HG03175 (cell line): ENCODE measurements around the gene ZBTB40.

Experiments used
- ATAC-seq: cut with Tn5 transposase; IDR thresholded peaks from one replicate; pipeline ENCODE4 v1.9.1; 2021; ENCODE audit warnings: mild to moderate bottlenecking, moderate library complexity; ENCODE audit not compliant: unreplicated experiment

ZBTB40 gene

GRCh38 chr1:22431965-22432364 lies 19.7 kb upstream of the ZBTB40 start:
- ATAC-seq = no peak

GRCh38 chr1:22434717-22435116 lies 16.9 kb upstream of the ZBTB40 start:
- no peak for ATAC-seq

- ATAC-seq = no peak
Measured at GRCh38 chr1:22436948-22437347, 14.7 kb upstream of the ZBTB40 start.

DNA sequence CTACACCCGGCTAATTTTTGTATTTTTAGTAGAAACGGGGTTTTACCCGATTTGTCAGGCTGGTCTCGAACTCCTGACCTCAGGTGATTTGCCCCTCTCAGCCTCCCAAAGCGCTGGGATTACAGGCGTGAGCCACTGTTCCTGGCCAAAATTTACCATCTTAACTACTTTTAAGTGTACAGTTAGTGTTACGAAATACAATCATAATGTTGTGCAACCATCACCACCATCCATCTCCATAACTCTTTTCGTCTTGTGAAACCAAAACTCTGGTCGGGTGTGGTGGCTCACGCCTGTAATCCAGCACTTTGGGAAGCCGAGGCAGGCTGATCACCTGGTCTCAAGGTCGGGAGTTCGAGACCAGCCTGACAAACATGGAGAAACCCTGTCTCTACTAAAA lies 14.1 kb upstream of the ZBTB40 start:
- no peak for ATAC-seq

DNA sequence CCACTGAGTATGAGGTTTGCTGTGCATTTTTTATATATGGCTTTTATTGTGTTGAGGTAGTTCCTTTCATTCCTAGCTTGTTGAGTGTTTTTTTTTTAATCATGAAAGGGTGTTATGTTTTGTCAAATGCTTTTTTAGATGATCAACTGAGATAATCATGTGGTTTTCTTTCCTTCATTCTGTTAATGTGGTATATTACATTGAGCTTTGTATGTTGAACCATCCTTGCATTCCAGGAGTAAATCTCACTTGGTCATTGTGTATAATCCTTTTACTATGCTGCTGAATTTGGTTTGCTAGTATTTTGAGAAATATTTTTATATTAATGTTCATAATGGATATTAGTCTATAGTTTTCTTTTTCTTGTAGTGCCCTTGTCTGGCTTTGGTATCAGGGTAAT lies 11.1 kb upstream of the ZBTB40 start:
- ATAC-seq = no peak

DNA sequence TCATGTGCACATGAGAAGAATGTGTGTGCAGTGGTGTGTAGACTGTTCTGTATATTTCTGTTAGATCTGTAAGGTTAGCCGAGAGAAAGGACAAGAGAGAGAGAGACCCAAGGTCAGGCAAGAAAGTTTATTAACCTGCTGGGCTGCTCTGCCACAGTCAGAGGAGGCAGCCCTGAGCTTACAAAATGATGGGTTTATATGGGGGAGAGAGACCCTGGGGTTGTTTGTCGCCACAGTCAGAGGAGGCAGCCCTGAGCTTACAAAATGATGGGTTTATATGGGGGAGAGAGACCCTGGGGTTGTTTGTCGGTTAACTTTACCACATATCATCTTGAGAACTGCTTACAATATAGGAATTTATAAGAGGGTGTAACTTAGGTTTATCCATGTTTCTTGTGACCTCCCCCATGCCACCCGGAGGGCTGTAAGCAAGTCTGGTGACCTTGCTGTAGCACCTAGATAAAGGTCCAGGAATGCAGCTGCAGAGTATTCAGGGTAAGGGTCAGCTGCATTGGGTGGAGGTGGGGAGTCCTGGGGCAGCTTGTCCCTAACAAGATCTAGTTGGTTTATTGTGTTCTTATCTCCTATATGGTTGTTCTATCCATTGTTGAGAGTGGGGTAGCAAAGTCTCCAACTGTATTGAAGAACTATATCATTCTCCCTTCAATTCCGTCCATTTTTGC lies 9.3 kb upstream of the ZBTB40 start:
- no peak for ATAC-seq

- ATAC-seq = no peak
Measured at GRCh38 chr1:22443332-22443731, 8.3 kb upstream of the ZBTB40 start.

DNA sequence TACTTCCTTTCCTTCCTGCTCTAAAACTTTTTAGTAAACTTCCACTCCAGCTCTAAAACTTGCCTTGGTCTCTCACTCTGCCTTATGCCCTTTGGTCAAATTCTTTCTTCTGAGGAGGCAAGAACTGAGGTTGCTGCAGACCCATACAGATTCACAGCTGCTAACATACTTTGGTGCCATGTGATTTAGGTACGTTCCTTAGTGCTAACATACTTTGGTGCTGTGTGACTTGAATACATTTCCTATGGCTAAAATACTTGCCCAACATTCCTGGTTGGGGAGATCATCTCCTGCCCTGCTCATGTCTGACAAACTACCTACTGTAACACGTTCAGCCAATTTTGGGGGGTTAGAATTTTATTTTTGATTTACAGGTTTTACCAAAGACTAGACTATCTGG lies 6.8 kb upstream of the ZBTB40 start:
- ATAC-seq = no peak

DNA sequence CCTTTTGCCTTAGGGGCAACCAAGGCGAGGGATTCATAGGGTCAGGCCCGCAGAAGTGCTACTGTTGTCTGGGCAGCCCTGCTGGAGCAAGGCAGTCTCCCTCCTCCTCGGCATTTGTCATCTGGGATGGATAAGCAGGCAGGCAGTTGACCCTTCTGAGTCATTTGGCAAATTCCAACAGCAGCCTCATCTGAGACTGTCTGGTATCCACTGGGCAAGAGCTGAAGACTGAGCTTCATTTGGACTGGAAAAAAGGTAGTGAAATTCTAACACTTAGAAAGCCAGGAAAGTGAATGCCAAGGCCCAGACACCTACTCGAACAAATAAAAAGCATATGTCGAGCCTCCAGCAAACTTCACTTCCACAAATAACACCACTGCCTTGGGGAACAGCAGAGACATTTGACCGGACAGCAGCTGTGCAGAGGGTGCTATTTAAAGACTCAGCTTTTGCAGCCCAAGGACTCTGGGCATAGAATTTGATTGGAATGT lies 4.0 kb upstream of the ZBTB40 start:
- no peak for ATAC-seq

DNA sequence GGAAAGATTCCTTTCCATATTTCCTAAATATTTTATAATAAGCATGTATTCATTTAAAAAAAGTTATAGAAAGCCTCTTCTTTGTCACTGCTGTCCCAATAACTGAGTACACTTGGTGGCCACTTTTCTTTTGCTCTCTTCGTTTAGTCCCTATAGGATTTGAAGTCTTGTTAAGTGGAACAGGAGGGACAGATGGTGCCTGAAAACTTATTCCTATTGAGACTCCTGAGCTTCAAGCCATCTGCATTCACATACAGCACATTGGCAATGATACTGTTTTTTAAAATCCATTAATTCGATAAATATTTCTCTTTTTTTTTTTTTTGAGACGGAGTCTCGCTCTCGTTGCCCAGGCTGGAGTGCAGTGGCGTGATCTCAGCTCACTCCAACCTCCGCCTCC lies 2.0 kb upstream of the ZBTB40 start:
- no peak for ATAC-seq

DNA sequence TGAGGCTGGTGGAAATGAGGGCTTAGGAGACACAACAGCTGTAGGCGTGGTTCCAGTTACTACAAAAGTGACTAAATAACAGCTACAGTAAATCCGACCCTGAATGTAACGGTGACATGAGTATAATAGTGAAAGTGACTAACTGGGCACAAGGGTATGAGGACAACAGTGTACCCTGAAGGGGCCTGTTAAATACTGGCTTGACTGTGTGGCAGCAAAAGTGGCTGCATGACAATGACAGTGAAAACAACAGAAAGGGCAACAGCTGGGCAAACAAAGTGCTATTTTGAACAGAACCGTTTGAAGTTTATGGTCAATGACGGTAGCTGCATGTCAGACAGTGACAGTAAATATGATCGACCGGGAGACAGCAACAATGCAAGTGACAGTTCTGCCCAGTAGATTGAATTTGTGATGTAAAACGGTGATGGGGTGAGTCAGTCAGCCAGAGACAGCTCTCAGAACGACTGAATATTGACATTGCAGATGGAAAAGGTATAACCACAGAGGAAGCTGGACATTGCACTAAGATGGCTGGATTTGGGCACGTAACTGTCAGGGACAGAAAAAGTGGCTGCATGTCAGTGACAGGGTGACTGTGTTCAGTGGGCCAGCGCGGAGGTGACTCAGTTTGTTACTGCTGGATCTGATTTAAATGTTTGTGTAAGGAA lies 1.2 kb upstream of the ZBTB40 start:
- no peak for ATAC-seq

GRCh38 chr1:22452481-22452957 lies 868 bp downstream of the ZBTB40 start:
- peak; percentile 5 for ATAC-seq

DNA sequence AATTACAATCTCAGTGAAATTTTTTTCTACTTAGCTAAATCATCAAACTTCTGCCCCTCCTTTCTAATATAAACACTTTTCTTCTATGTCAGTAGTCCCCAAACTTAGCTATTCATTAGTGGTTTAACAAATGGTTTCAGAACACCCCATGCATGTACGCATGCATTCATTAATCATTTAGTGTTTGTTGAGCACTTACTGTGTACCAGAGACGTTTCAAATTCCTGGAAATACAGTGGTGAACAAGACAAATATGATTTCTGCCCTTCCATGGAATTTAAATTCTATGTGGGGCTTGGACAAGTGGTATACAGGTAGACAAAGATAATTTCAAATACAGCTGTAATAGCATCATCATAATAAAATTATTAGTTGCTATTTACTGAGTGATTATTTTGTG lies 1.5 kb downstream of the ZBTB40 start:
- ATAC-seq = no peak

- no peak for ATAC-seq
Measured at GRCh38 chr1:22454476-22455056, 2.9 kb downstream of the ZBTB40 start.

- no peak for ATAC-seq
Measured at GRCh38 chr1:22457345-22457744, 5.7 kb downstream of the ZBTB40 start.

- ATAC-seq = no peak
Measured at GRCh38 chr1:22457836-22458235, 6.2 kb downstream of the ZBTB40 start.

- no peak for ATAC-seq
Measured at GRCh38 chr1:22461100-22461499, 9.4 kb downstream of the ZBTB40 start.

- no peak for ATAC-seq
Measured at GRCh38 chr1:22461678-22462527, 10.3 kb downstream of the ZBTB40 start.

GRCh38 chr1:22462928-22463327 lies 11.3 kb downstream of the ZBTB40 start:
- no peak for ATAC-seq

DNA sequence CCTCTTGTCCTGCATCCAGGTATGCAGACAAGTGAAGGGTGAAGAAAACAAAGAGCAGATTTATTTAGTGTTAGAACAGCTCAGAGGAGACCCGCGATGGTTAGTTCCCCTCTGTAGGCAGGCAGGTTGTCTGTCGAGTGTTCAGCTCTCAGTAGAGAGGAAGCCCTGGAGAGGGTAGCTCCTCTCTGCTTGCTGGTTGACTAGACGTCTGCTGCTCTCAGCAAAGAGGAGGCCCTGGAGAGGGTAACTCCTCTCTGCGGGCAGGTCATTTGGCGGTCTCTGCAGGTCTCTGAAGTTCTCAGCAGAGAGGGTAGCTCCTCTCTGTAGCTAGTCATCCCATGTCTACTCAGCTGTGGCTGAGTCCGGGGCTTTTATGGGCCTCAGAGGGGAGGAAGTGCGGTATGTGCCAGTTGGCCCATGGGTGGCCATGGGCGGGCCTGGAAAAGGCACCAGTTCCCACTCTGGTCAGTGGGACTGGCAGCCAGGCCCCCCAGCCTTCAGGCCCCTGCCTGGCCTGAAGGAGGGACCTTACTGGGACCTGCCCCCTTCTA lies 13.4 kb downstream of the ZBTB40 start:
- no peak for ATAC-seq

DNA sequence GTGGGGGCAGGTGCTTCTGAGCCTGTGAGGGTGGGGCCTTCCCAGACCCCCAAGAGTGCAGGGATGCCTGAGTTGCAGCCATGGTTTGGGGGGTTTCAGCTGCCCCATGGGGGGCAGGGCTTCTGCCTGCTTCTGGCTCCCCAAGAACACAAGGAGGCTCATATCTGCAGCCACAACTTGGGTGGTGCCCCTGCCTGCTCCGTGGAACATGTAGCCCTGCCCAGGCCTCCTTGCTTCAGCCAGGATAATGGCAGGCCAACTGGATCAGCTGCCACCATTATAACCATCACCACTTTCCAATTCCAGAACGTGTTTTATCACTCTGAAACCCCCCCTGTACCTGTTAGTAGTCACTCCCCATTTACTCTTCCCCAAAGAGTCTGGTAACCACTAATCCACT lies 14.0 kb downstream of the ZBTB40 start:
- ATAC-seq = no peak
